Measurements from ENCODE around the gene GMCL1. TPM values are rescaled to one million over a fixed set of nuclear protein-coding genes. Genes with fewer than 3 reads are reported as not detected.

The GMCL1 gene
- total and polyA plus RNA-seq, 2 of the 13 experiments (the other 11 are each of a cell fraction or from before 2014, with no cell fraction given): 18.7 to 24.0 TPM

DNA sequence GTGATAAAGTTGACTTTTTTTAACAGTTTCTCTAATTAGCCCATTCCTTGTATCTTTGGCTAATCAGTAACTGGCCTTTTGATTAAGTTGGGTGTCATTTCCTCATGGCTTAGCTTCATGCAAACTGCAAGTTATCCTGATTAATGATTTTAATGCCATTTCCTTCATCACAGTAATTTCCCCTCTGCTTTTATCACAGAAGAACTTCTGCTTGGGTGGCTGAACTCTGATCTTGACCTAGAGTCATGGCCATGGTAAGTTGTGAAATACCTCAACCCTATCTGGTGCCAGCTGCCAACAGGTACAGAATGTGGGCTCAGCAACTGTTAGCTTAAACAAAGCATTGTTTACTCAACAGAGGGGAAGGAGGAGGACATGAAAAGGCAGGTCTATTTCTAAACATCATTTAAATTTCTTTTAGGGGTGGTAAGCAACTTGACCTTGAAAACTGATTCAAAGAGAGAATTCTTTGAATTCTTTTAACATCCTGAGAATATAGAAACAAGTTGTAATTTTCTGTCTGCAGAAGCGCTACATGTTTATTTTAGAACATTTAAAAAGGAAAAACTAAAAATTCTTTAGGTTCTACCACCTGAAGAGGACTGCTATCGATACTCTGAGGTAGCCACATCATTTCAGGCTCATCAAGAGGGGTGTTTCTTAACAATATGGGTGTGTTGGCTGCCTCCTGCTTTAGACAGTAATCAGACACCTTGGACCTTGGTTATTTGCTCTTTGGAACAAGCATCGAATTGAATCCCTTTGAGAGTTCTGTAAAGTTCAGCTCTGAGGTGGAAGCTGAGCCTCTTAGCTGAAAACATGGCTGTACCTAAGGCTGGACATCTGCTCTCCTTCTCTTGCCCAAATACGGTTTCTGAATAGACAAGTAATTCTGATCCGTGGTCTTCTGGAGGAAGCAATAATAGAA lies 47.9 kb upstream of the GMCL1 start (continued):
- TF ChIP-seq ZZZ3 (CRISPR knock-in tag; IDR thresholded peaks at IDR 0.05; ENCODE audit: borderline replicate concordance) (no peak), ZNF282 (IDR thresholded peaks at IDR 0.05; ENCODE audit: partially characterized antibody) (no peak), ARNT2 (CRISPR knock-in tag; IDR thresholded peaks at IDR 0.05; ENCODE audit: low read depth) (peak; percentile 51; the same call in 1 of the 2 replicates), ZSCAN12 (CRISPR knock-in tag; IDR thresholded peaks at IDR 0.05) (0 out of 2 replicates have a peak, but pooled peaks have one; percentile 15), RORA (CRISPR knock-in tag; IDR thresholded peaks at IDR 0.05) (no peak), SSRP1 (CRISPR knock-in tag; IDR thresholded peaks at IDR 0.05) (peak; percentile 79; the same call in 1 of the 2 replicates), HNRNPUL1 (IDR thresholded peaks at IDR 0.05; ENCODE audit: low read depth, low read length) (no peak), BRD4 (CRISPR knock-in tag; IDR thresholded peaks at IDR 0.05) (no peak), ZNF780A (CRISPR knock-in tag; IDR thresholded peaks at IDR 0.05) (no peak), RFX5 (IDR thresholded peaks at IDR 0.05; ENCODE audit: low read depth, low read length) (no peak; the same call in 1 of the 2 replicates), SP4 (CRISPR knock-in tag; IDR thresholded peaks at IDR 0.05) (no peak), HOXA3 (CRISPR knock-in tag; IDR thresholded peaks at IDR 0.05) (peak; percentile 92), CEBPB (IDR thresholded peaks at IDR 0.05; ENCODE audit: borderline replicate concordance, low read depth, low read length) (peak; percentile 99), ZNF441 (CRISPR knock-in tag; IDR thresholded peaks at IDR 0.05; ENCODE audit: borderline replicate concordance) (no peak), ZNF556 (CRISPR knock-in tag; IDR thresholded peaks at IDR 0.05; ENCODE audit: borderline replicate concordance) (peak; percentile 76; the same call in 1 of the 2 replicates), ZNF839 (CRISPR knock-in tag; IDR thresholded peaks at IDR 0.05; ENCODE audit: borderline replicate concordance) (no peak), ZNF761 (CRISPR knock-in tag; conservative IDR thresholded peaks at IDR 0.05) (no peak)
- TF ChIP-seq, protein P1, sequence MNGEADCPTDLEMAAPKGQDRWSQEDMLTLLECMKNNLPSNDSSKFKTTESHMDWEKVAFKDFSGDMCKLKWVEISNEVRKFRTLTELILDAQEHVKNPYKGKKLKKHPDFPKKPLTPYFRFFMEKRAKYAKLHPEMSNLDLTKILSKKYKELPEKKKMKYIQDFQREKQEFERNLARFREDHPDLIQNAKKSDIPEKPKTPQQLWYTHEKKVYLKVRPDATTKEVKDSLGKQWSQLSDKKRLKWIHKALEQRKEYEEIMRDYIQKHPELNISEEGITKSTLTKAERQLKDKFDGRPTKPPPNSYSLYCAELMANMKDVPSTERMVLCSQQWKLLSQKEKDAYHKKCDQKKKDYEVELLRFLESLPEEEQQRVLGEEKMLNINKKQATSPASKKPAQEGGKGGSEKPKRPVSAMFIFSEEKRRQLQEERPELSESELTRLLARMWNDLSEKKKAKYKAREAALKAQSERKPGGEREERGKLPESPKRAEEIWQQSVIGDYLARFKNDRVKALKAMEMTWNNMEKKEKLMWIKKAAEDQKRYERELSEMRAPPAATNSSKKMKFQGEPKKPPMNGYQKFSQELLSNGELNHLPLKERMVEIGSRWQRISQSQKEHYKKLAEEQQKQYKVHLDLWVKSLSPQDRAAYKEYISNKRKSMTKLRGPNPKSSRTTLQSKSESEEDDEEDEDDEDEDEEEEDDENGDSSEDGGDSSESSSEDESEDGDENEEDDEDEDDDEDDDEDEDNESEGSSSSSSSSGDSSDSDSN (CRISPR knock-in tag; IDR thresholded peaks at IDR 0.05): no peak
- TF ChIP-seq, protein P2, sequence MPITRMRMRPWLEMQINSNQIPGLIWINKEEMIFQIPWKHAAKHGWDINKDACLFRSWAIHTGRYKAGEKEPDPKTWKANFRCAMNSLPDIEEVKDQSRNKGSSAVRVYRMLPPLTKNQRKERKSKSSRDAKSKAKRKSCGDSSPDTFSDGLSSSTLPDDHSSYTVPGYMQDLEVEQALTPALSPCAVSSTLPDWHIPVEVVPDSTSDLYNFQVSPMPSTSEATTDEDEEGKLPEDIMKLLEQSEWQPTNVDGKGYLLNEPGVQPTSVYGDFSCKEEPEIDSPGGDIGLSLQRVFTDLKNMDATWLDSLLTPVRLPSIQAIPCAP (CRISPR knock-in tag; IDR thresholded peaks at IDR 0.05; ENCODE audit: low read depth): no peak
- TF ChIP-seq, protein P3, sequence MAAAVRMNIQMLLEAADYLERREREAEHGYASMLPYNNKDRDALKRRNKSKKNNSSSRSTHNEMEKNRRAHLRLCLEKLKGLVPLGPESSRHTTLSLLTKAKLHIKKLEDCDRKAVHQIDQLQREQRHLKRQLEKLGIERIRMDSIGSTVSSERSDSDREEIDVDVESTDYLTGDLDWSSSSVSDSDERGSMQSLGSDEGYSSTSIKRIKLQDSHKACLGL (CRISPR knock-in tag; IDR thresholded peaks at IDR 0.05): no peak
- TF ChIP-seq, protein P4, sequence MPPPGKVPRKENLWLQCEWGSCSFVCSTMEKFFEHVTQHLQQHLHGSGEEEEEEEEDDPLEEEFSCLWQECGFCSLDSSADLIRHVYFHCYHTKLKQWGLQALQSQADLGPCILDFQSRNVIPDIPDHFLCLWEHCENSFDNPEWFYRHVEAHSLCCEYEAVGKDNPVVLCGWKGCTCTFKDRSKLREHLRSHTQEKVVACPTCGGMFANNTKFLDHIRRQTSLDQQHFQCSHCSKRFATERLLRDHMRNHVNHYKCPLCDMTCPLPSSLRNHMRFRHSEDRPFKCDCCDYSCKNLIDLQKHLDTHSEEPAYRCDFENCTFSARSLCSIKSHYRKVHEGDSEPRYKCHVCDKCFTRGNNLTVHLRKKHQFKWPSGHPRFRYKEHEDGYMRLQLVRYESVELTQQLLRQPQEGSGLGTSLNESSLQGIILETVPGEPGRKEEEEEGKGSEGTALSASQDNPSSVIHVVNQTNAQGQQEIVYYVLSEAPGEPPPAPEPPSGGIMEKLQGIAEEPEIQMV (CRISPR knock-in tag; IDR thresholded peaks at IDR 0.05; ENCODE audit: low read depth): no peak
- TF ChIP-seq, protein P5, sequence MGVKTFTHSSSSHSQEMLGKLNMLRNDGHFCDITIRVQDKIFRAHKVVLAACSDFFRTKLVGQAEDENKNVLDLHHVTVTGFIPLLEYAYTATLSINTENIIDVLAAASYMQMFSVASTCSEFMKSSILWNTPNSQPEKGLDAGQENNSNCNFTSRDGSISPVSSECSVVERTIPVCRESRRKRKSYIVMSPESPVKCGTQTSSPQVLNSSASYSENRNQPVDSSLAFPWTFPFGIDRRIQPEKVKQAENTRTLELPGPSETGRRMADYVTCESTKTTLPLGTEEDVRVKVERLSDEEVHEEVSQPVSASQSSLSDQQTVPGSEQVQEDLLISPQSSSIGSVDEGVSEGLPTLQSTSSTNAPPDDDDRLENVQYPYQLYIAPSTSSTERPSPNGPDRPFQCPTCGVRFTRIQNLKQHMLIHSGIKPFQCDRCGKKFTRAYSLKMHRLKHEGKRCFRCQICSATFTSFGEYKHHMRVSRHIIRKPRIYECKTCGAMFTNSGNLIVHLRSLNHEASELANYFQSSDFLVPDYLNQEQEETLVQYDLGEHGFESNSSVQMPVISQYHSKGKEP (CRISPR knock-in tag; IDR thresholded peaks at IDR 0.05): no peak
